GM18858 (cell line): ENCODE measurements around the gene TAF9B.
"Not testable (repeated sequence)": the region's sequence is repeated elsewhere in the genome, so short reads cannot be mapped to it uniquely, and the experiment has no call there.

Experiments used
- ATAC-seq: cut with Tn5 transposase; IDR thresholded peaks from one replicate; pipeline ENCODE4 v1.9.1; 2021; ENCODE audit not compliant: unreplicated experiment

The TAF9B gene

GRCh38 chrX:78116766-78117165, 22.7 kb downstream of the TAF9B start:
- ATAC-seq = no peak

DNA sequence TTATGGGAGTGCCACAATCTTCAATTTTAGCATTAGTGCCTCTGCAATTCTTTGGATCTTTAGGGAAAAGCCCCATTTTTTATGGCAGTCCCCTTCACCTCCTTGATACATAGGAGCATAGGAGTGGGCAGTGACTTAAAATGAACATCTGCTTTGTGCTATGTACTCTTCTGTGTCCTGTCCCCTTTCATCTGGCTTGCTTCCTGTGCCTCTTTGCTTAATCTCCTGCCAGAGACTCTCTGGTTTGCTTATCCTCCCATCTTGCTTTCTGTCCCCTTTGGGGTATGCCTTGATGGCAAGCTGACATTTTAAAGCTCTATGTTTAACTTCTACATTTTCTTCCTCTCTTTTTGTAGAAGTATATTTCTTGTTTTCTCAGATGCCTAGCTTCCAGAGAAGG, 23.1 kb downstream of the TAF9B start:
- no peak for ATAC-seq

DNA sequence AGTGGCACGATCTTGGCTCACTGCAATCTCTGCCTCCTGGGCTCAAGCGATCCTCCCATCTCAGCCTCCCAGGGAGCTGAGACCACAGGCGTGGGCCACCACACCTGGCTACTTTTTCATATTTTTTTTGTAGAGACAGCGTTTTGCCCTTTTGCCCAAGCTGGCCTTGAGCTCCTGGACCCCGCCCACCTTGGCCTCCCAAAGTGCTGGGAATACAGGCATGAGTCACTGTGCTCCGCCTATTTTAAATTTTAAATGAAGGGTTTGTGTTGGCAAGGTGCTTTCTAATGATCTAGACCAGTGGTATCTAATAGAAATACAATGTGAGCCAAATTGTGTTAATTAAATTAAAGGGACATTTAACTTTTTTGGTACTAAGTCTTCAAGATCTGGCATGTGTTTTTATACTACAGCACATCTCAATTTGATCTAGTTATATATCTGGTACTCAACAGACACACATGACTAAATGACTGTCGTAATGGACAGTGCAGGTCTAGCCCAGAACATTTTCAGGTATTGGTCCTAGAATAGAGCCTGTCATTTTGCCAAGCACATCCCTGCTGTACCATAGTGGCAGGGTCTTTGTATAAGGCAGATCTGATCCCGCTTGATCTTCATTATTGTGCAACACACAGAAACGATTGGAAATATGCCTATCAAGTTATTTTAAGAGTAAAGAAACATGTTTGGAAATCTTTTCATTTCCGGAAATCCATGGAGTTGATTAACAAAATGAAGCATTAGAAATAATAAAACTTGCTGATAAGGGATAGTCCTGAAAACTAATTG, 28.1 kb downstream of the TAF9B start:
- ATAC-seq = no peak

DNA sequence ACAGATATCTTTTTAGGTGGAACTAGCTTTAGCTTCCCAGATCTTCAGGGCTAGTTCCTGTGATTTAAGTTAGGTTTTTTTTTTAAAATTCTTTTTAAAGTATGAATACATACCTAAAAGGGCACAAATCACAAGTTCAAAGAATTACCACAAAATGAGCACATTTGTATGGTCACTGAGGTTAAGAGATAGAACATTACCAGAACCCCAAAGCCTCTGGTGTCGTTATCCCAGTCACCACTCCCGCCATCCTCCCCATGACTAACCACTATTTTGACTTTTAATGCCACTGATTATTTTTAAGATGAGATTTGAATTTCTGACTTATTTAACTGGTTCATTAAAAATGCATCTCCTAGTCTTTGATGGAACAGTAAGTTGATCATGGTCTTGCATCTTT, 30.0 kb downstream of the TAF9B start:
- ATAC-seq = no peak

DNA sequence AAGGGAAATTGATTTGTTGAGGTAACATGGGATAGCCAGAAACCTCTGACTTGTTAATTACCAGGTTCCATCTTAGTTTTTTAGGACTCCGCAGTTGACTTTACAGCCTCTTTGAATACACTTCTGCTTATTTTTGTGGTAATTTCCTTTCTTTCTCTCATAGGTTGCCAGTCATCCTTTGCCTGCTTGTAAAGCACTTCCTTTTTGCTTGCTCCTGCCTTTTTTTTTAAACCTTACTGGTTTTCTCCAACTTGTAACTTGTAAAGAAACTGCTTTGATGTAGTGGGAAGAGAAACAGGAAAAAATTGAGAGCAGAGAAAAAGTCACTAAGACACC, 32.8 kb downstream of the TAF9B start:
- ATAC-seq = no peak

GRCh38 chrX:78105944-78106650, 33.4 kb downstream of the TAF9B start:
- no peak for ATAC-seq

- ATAC-seq = peak; percentile 25
These were observed 34.8 kb downstream of the TAF9B start for GRCh38 chrX:78104447-78105176.

GRCh38 chrX:78103623-78104446, 35.6 kb downstream of the TAF9B start, which contains the start of gene PGK1:
Gene PGK1, plus strand, starts transcription at chrX:78104248. Its CDS starts 93 bp downstream, at chrX:78104341.
- ATAC-seq = peak; percentile 92

DNA sequence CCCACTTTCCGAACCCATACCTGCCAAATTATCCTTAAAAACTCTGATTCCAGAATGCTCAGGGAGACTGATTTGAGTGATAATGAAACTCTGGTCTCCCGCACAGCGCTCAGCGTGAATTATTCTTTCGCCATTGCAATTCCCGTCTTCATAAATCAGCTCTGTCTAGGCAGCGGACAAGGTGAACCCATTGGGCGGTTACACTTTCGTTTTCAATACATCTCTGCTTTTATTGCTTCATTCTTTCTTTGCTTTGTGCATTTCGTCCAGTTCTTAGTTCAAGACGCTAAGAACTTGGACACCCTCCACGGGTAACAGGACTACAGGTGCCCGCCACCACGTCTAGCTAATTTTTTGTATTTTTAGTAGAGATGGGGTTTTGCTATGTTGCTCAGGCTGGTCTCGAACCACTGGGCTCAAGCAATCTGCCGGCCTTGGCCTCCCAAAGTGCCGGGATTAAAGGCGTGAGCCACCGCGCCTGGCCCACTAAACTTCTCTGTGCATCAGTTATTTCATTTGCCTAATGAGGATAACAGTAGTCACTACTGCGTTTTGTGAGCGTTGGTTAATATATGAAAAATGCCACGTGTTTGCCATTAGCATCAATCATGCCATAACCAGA, 36.3 kb downstream of the TAF9B start:
- ATAC-seq = no peak

DNA sequence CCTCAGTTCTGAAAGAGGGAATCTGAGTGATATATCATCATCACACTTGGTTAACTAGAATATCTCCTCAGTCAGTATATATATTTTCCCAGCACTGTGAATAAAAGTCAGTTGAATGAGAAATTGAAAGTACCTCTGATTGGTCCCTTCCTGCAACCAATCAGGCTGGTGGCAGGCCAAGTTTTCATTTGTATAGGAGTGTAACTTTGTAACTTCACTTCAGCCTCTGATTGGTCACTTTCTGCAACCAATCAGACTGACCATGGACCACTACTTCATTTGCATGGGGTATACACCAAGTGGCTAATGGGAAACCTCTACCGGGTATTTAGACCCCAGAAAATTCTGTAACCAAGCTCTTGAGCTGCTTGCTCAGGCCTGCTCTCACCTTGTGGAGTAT, 37.4 kb downstream of the TAF9B start:
- no peak for ATAC-seq

DNA sequence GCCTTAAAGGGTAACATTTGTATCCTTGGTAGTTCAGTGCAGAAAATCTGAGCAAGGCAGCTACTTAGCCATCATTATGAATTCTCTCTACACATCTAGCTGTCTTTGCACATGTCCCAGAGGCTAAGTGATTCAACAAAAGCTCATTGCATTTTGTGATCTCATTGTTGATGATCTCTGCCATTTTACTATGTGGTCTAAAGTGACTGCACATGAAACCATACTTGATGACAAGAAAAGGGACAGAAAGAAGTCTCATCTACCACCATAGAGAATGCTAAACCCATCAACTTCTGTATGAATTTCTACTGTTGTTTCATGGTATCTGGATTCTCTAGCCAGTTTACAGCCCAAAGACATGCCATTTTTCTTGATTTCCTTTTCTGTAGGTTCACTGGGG, 41.3 kb downstream of the TAF9B start:
- ATAC-seq = no peak

DNA sequence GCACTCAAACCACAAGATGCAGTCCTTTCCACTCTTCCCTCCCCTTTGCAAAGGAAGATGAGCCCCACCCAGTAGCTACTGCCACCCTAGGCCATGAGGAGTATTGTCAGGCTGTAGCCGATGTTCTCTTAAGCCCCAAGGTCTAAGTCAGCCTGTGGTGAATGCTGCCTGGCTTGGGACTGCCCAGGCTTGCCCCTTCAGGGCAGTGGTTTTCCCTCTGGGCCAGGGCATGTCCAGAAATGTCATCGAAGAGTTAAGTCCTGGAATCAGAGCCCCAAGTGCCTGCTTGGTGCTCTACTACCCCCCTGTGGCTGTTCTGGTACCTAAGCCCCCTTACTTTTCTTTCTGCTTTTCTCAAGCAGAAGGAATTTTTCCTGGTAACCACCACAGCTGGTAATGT, 47.2 kb downstream of the TAF9B start:
- peak; percentile 80 for ATAC-seq

DNA sequence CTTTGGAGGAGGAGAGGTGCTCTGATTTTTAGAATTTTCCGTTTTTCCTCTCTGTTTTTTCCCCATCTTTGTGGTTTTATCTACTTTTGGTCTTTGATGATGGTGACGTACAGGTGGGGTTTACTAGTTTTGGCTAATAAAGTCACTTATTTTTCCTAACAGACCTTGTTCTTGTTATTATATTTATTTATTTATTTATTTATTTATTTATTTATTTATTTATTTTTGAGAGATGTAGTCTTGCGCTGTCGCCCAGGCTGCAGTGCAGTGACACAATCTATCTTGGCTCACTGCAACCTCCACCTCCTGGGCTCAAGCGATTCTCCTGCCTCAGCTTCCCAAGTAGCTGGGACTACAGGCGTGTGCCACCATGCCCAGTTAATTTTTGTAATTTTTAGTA, 58.0 kb downstream of the TAF9B start:
- not testable (repeated sequence) for ATAC-seq
